Glomerular visceral epithelial cell (primary cell): Measurements from ENCODE around the gene THRAP3.
"Not testable (repeated sequence)": the region's sequence is repeated elsewhere in the genome, so short reads cannot be mapped to it uniquely, and the experiment has no call there.

Source experiments
- DNase-seq: peaks from one replicate; pipeline ENCODE4 v3.0.0-alpha.2; 2016; ENCODE audit errors: extremely low spot score

THRAP3 gene

DNA sequence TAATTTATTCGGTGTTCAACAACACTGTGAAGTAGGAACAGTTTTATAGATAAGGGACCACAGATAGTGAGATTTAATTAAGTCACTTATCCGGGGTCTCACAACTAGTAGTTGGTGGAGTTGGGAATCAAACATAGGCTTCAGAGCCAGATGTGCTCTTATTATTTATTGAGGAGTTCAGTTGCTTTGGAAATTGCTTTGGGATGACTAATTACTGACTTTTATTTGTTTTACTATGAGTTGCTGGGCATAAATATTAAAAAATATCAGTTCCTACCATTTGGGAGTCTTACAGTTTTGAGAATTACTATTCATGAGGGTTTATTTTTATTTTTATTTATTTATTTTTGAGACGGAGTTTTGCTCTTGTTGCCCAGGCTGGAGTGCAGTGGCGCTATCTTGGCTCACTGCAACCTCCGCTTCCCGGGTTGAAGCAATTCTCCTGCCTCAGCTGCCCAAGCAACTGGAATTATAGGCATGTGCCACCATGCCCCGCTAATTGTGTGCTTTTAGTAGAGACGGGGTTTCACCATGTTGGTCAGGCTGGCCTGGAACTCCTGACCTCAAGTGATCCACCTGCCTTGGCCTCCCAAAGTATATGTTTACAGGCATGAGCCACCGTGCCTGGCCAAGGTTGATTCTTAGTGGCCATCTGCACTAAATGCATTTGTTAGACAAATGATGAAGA, 27.7 kb downstream of the THRAP3 start:
- no peak for DNase-seq

DNA sequence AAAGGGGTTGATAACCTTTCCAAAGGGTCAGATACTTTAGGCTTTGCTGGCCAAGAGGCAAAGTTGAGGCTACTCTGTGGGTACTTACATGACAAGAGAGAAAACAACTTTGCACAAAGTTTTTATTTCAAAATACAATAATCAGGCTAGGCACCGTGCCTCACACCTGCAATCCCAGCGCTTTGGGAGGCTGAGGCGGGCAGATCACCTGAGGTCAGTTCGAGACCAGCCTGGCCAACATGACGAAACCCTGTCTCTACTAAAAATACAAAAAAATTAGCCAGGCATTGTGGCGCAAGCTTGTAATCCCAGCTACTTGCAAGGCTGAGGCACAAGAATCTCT, 28.2 kb downstream of the THRAP3 start:
- DNase-seq, result not testable (repeated sequence)

DNA sequence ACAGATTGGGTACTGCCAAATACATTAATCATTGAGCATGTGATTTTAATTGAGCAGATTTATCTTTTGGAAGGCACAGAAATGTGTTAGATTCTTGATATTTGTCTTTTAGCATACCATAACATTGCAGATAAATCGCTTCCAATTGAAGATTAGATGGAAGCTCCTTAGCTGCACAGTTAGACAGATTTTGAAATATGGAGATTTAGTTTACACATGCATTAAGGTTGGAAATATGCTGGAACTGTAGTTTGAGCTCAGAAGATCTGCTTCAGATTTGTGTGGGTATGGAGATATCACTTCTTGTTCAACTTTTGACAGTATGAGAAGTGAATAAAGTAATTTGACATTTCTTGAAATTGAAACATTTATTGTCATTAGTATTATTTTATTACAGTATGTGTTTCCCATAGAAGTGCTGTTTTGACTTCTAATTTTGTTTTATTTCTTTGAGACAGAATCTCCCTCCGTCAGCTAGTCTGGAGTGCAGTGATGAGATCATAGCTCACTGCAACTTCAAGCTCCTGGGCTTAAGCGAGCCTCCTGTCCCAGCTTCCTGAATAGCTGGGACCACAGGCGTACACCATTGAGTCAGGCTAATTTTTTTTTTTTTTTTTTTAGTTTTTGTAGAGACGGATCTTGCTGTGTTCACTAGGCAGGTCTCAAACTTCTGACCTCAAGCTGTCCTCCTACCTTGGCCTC, 29.1 kb downstream of the THRAP3 start:
- peak; percentile 56 for DNase-seq

DNA sequence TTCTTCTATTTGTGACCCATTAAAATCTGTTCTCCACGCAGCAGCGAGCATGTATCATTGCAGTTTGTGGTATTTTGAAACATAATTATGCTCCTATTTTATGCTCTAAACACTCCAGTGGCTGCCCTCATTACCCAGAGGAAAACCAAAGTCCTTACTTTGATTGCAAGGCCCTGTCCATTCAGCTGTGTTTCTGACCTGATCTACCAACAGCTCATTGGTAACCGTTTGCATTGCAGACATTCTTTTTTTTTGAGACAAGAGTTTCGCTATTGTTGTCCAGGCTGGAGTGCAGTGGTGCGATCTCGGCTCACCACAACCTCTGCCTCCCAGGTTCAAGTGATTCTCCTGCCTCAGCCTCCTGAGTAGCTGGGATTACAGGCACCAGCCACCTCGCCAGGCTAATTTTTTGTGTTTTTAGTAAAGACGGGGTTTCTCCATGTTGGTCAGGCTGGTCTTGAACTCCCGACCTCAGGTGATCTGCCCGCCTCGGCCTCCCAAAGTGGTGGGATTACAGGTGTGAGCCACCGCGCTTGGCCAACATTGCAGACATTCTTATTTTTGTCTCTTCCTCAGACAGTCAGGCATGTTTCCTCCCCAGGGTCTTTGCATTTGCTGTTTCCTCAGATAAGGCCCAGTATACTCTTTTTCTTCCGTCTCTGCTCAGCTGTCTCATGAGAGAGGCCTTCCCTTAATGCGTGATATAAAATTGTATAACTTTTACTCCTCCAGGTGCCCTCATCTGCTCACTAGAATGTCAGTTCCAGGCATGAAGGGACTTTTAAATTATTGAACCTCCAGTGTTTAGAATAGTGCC, 32.5 kb downstream of the THRAP3 start:
- peak; percentile 15 for DNase-seq

DNA sequence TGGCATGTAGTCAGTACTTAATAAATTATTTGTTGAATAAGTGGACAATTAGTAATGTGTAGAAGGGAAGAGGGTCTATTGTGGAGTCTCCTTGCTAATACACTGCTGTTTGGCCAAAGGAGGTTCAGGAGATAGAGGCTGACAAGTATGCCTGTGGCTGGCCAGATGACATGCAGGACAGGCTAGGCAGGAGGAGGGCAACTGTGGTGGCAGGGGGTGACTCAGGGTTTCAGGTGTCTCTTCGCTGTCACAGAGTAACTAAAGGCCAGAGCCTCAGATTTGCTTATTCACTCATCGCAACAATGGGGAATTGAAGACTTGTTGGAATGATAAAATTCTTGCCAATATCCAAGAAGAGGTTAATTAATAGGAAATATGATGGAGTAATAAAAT, 33.1 kb downstream of the THRAP3 start:
- DNase-seq, result no peak

- no peak for DNase-seq
Measured at GRCh38 chr1:36258960-36259344, 34.7 kb downstream of the THRAP3 start.

GRCh38 chr1:36268981-36269380, 44.7 kb downstream of the THRAP3 start:
- no peak for DNase-seq

- no peak for DNase-seq
Measured at GRCh38 chr1:36269408-36269838, 45.2 kb downstream of the THRAP3 start.

GRCh38 chr1:36273024-36273423, 48.8 kb downstream of the THRAP3 start:
- DNase-seq, result no peak

DNA sequence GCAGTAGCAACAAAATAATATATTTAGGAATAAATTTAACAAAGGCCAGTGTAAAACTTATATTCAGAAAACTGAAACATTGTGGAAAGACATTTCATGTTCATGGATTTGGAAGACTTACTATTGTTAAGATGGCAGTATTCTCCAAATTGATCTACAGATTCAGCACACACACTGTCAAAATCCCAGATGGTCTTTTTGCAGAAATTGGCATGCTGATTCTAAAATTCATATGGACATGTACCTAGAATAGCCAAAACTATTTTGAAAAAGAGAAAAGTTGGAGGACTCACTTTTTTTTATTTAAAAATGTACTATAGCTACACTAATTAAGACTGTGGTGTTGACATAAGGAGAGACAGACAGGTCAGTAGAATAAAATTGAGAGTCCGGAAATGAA, 50.0 kb downstream of the THRAP3 start:
- no peak for DNase-seq

- DNase-seq, result no peak
Measured at GRCh38 chr1:36276688-36277087, 52.4 kb downstream of the THRAP3 start.

GRCh38 chr1:36279110-36279788, 55.0 kb downstream of the THRAP3 start:
- DNase-seq, result no peak

GRCh38 chr1:36279789-36280296, 55.6 kb downstream of the THRAP3 start:
- no peak for DNase-seq

DNA sequence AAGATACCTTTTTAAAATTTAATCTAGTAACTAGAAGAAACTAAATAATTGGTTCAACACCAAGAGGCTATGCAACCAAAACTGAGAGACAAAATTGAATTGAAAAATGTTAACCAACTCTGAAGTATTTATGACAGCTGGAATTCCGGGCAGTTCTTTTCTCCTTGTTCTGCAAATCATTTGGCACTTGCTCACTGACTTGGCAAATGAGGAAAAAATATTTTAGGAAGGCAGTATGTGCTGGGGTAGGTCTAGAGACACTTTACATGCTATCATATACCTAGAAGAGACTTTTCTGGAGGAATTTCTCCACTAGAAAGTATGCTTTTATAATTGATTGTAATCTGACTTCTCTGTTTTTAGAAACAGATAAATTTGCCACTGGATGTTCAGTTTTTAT, 59.8 kb downstream of the THRAP3 start:
- DNase-seq, result no peak

DNA sequence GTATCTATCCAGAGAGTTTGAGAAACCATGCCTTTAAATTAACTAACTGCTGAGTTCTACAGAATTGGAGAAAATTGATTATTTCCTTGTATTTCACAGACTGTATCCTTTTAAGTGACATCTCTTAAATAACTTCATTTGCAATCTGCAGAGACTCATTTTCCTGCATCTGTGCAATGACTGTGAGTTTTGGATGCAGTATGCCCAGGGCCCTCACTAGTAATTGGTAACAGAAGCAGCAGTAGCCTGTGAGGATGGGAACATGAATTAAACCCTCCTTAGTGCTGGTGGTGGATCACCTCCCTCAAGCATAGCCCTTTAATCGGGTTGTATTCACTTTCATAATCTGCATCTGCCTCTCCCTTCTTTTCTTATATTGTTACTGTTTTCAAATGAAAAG, 60.3 kb downstream of the THRAP3 start:
- DNase-seq, result no peak

DNA sequence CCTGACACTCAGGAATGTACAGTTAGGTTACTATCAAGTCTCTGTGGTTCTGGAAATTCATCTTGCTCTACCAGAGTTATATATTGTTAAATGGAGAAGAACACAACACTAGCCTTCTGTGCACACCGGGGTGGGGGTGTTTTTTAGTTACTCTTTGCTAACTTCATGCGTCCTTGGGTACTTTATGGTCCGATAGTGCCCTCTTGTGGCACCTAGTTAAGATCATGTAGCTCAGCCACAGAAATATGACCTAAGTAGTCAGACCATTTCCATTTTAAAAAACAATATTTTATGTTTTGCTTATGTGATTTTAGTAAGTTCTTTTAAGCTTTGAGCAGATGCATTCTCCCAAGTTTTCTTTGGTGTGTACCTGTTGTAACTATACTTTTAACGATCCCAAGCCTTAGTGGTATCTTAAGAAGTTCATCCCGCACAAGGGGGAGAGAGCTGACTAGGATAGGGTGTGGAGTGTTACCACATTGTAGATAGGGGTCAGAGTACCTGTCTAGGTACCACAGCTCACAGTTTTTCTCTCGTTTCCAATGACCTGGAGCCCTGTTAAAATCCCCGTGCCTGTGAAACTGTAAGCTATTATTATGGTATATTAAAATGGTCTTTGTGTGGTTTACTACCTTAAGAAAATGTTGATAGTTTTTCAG, 61.3 kb downstream of the THRAP3 start:
- peak; percentile 81 for DNase-seq

DNA sequence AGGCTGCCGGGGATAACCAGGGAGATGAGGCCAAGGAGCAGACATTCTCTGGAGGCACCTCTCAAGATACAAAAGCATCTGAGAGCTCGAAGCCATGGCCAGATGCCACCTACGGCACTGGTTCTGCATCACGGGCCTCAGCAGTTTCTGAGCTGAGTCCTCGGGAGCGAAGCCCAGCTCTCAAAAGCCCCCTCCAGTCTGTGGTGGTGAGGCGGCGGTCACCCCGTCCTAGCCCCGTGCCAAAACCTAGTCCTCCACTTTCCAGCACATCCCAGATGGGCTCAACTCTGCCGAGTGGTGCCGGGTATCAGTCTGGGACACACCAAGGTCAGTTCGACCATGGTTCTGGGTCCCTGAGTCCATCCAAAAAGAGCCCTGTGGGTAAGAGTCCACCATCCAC, 62.6 kb downstream of the THRAP3 start:
- DNase-seq, result no peak

DNA sequence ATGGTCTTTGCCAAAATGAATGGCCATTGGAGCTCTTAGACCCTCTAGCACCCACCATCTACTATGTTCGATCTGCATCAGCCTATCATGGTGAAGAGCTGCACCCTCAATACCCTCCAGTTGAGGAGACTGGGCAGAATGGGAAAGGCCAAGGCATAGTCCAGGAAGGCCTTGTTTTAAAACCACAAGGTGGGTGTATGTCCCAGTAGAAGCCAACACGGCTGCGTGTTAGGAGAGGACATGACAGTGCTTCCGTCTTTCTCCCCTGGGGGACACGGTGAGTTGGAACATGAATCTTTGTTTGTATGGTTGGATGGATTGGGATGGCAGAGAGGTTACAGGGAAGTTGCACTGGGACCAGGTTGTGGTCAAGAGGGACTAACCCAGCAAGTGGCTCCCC, 63.4 kb downstream of the THRAP3 start:
- DNase-seq, result no peak

GRCh38 chr1:36295390-36295789, 71.1 kb downstream of the THRAP3 start:
- no peak for DNase-seq

GRCh38 chr1:36297062-36297461, 72.8 kb downstream of the THRAP3 start:
- DNase-seq, result no peak

- no peak for DNase-seq
Measured at GRCh38 chr1:36298640-36299039, 74.4 kb downstream of the THRAP3 start.

DNA sequence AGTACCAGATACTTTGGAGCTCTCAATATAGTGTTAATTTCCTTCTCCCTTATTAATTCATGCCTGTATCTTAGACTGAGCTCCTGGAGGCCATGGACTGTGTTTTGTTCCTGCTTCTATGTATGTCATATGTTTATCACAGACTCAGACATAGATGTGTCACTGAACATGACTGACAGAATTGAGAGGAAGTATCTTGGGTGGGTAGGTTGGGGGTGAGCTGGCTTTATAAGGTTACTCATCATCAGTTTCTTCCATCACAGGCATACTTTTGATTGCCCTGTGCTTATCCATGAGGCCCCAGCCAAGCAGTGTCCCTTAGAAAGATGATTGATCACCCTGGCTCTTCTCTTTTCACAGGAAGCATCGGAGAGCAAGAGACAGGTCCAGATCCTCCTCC, 76.3 kb downstream of the THRAP3 start:
- no peak for DNase-seq
